ENCODE measurements around the gene CACNA1S. TPM values are rescaled to one million over a fixed set of nuclear protein-coding genes. Genes with fewer than 3 reads are reported as not detected.
A peak's percentile ranks its signal among the peaks of the same experiment; 100 is the strongest.

The CACNA1S gene
- polyA plus RNA-seq, 12 donors, result 15.2 to 77.2 (median 49.8) TPM; not detected in 1

DNA sequence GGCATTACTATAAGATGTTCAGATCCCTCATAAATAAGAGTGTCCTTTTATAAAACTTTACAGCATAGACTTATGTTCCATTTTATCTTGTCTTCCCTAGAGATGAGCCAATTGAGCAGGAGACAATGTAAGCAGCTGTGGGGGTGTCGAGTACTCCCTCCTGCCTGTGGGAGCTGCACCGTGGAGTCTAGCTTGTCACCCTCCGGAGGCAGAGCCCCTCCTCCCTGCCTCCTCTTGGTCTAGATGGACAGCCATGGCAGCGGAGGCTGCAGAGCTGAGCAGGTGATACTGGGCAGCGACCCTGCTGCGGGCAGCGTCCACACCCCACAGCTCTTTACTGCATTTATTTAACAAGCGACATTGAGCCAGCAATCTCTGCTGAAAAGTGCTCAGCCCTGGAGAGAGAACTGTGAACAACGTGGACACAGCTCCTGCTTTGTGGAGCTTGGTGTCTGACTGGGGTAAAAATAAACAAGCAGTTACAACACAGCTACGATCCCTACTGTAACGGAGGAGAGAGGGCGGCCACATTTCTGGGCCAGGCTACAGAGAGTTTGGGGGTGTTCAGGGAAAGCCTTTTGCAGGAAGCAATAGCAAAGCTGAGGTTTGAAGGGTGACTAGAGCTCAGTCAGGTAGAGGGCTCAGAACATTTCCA is 75.9 kb downstream of the CACNA1S start:
- no peak for DNase-seq

GRCh38 chr1:201034671-201035070 is 77.6 kb downstream of the CACNA1S start:
- no peak for DNase-seq

DNA sequence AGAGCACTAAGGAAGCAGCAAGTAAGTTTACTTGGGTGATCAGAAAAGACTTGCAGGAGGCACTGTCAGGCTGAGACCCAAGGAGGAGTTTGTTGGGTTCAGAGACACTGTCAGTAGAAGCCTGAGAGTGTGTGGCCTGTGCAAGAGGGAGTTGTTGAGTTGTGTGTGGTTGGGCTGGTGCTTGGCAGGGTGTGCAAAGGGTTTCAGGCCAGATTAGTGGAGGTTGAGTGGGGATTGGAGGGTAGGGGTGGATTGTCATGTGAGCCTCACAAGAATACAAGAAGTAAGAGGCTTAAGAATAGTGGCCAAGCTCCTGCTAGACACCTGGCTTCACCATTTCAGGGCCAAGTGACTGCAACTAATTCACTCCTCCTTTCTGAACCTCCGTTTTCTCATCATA is 79.8 kb downstream of the CACNA1S start:
- no peak for DNase-seq

- DNase-seq, result no peak
These were observed 83.8 kb downstream of the CACNA1S start for GRCh38 chr1:201028461-201028889.

DNA sequence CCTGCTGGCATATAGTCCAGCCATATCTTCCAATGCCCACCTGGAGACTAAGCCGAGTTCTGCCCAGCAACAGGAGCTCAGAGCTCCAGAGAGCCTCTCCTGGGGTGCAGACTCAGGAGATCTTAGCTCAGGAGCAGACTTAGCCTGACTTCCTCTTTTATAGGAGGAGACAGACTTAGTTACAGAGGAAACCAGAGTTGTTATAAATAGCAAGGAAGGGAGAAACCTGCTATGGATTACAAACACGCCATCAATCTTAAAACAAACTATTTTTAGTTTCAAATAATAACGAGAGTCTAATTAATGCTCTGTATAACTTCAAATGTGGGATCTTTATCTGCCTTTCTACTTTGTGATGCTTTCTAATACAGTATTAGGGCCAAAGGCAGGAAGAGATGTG is 85.4 kb downstream of the CACNA1S start:
- DNase-seq, result no peak

DNA sequence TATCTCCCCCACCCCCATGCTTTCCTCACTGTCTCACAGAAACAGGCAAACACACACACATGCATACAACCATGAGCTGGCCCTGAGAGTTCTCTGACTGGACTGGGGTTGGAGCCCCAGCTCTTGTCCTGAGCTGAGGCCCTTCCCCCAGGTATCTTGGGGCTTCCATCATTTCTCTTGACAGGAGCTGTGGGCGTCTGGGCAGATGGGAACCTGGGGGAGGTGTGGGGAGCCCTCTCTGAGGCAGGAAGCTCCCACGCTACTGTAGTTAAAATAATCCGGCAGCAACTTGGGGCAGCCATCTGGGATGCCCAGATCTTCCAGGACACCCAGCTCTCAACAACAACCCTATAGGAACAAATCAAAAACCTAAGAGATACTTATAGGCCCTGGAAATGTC is 86.0 kb downstream of the CACNA1S start:
- DNase-seq, result no peak

DNA sequence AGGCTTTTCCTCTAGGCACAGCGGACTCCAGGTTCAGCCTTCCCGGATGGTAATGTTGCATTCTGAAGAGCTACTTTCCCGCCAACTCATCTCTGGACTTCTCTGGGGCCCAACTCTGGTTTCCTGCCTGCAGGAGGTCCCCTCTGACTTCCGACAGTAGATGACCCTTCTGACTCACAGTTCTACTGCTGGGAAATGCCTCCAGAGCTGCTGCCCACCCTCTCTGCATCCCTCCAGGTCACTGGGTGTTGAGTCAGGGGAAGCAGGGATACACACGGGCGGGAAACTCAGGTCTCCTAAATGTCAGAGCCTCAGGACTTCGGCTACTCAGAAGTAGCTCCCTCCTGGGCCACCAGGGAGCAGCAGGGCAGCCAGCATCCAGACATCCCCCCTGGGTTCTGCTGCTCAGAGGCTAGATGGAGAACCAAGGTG is 86.6 kb downstream of the CACNA1S start:
- DNase-seq, result no peak

DNA sequence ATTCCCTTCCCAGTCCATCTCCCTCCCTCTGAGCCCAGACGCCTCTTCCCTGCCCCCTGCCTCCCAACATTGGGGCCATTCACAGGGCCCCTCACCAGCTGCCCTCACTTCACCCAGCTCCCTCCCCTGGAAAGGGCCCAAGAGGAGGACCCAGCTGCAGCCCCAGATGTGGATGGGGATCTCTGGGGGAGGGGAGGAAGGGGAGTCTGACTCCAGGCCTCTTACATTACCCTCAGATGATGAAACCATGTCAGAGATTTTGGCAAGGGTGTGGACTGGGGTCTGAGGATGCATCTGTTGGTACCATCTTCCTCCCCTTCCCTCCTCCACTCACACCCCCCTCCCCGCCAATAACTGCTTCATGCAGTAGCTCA is 87.6 kb downstream of the CACNA1S start:
- DNase-seq, result no peak

DNA sequence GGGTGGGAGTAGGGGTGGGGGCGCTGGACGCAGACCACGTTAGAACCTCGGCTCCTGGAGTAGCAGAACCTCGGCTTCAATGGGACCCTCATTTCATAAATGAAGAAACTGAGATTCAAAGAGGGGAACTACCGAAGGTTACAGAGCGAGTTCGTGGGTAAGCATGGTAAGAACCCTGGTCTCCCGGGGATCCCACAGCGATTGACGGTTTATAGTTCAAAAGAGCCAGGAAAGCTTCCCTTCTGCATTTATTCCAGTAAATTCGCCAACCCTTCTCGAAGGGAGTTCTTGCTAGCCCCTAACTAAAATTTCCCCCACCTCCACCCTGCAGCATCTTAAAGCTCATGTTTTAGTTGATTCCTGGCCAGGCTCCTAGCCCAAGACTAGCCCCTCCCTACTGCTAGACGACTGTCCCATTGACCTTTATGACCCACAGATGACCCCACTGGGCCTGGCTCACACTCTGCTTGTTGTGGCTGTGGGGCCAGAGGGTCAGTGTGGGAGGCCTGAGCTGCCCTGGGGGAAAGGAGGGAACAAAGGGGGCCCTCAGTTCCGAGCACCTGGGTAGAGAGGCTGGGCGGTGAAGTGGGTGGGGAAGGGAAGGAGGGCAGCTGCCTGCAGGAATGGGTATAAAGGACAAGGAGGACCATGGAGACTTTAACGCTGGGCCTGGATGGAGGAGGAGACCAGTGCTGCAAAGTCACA is 88.2 kb downstream of the CACNA1S start:
- no peak for DNase-seq

DNA sequence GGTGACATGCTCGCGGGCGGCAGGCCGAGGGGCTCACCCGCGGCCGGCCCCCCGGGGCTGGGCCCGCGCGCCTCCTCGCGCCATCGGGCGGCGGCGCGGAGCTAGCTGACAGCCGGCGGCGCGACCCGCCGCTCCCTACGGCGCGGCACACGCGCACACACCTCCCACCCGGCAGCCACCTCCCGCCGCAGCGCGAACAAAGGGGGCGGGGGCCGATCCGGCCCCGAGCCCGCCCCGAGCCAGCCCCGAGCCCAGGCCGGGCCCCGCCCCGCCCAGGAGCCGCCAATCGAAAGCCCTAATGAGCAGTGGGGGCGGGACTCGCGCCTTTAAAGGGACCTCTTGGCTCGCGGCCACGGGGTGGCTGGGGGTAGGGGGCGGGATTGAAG is 88.7 kb downstream of the CACNA1S start, which contains the start of gene KIF21B:
Gene KIF21B, minus strand, starts transcription at position 198 of the 386 bp plus-strand sequence. CDS start 331 bp downstream, outside the sequence.
- peak; percentile 56 for DNase-seq

GRCh38 chr1:201022820-201023516 is 89.3 kb downstream of the CACNA1S start:
- DNase-seq, result no peak

GRCh38 chr1:201022493-201022819 is 89.8 kb downstream of the CACNA1S start:
- DNase-seq, result no peak

DNA sequence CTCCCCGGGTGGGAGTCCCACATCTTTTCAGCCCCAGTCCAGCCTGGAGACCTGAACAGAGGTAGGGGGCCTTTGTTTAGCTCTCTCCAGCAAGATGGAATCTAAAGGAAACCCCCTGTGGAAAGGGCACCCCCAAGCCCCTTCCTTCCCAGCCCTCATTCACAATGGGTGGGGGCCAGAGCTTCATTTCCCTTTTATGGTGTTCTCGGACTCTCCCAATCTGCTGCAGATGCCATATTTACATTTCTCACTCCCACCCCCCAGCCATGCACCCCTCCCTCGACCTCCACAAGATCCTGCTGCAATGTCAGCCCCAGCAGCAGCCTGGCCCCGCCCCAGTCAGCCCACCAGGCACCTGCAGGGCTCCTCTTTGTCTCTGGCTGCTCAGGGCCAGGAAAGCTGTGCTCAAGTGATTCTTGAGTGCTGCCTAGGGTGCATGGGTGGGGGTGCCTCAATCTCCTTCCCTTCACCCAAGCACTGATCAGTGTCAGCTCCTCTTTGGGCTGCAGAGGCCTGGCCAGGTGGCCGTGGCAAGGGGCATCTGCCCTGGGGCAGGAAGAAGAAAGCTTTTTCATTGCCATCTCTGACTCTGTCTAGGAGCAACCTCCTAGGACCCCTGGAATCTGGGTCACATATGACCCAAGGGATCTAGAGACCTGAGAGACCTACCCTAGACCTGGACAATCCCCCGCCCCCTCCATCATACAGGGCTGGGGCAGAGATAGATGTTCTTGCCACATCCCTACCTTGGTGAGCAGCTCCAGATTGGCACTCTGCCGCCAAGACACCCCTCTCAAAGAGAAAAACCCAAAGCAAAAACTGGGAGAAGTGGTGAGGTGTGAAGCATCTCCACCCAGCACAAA is 90.4 kb downstream of the CACNA1S start:
- no peak for DNase-seq

- DNase-seq, result no peak
These were observed 91.3 kb downstream of the CACNA1S start for GRCh38 chr1:201020721-201021629.

GRCh38 chr1:201020040-201020591 is 92.1 kb downstream of the CACNA1S start:
- no peak for DNase-seq

- no peak for DNase-seq
These were observed 92.8 kb downstream of the CACNA1S start for GRCh38 chr1:201019321-201019977.

DNA sequence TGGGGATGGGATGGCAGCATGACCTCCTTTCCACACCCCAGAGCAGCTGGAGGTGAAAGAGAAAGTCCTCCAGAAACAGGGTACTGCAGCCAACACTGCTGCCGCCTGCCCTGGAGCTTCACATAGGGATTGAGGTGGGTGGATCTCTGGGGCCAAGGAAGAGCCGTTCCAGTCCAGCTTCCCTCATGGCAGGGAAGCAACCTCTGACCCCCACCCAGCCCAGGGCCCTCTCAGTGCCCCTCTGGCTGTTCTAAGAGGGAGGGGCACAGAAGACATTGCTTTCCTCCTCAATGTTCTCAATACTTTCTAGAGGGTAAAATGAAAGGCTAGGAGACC is 94.4 kb downstream of the CACNA1S start:
- DNase-seq, result no peak

DNA sequence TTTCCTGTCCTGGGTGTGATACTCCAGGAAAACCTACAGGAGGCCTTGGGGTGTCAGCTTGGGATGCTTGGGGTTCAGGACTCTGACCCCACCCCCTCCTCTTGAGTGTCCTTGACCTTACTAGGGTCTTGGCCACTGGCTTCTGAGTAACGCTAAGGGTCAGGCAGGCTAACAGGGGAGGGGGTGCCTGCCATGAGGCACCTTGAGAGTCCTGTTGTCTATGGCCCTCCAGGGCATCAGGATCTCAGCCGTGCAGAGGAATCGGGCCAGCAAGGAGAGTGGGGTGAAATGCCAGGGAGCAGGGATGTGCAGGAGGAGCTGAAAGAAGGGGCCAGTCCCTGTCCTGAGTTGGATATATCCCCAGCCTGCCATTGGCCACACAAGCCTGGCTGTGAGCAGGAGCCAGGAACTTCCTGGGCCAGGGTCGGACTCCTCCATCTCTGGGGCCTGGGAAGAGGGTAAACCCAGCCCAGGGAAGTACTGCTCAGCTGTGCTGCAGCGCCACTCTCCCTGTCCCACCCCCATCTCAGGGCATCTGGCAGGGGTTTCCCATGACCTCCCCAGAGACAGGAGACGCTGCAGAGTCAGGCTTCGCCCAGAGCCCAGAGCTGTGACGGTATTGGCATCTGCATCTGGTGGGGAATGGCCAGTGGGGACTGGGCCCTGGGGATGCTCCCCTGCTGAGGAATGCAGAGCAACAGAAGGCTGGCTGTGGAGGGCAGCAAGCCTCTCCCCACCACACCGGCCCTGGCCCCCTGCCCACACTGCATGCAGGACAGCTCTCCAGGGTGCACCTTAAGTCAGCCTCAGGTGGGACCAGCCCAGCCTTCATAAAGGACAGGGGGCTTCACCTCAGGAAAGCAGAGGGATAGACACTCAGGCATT is 95.0 kb downstream of the CACNA1S start:
- DNase-seq, result no peak

- DNase-seq, result no peak
These were observed 96.0 kb downstream of the CACNA1S start for GRCh38 chr1:201016211-201016651.
